Sigmoid colon (tissue), 4 donors: ENCODE data around the gene MBP.

Experiments used
- CTCF ChIP-seq, 4 experiments: fragments of 450-650 bp in 3 of 4; fragments of 200-600 bp in 1 of 4; IDR thresholded peaks; one replicate each; pipeline ENCODE4 v1.5.1; 2016 to 2019; ENCODE audit warnings: antibody characterized with exemption in 4 of 4, mild to moderate bottlenecking in 3 of 4, moderate library complexity in 2 of 4
- POLR2A ChIP-seq, 2 donors: fragments of 450-650 bp; IDR thresholded peaks; one replicate each; pipeline ENCODE4 v1.6.1; 2016; ENCODE audit warnings: antibody characterized with exemption in 2 of 2, mild to moderate bottlenecking in 2 of 2, moderate library complexity in 2 of 2
- POLR2AphosphoS5 ChIP-seq, 4 donors: sonication (generic); formaldehyde crosslinking; IDR thresholded peaks; one replicate each; pipeline ENCODE4 v1.6.1; 2017; ENCODE audit warnings: antibody characterized with exemption in 4 of 4

DNA sequence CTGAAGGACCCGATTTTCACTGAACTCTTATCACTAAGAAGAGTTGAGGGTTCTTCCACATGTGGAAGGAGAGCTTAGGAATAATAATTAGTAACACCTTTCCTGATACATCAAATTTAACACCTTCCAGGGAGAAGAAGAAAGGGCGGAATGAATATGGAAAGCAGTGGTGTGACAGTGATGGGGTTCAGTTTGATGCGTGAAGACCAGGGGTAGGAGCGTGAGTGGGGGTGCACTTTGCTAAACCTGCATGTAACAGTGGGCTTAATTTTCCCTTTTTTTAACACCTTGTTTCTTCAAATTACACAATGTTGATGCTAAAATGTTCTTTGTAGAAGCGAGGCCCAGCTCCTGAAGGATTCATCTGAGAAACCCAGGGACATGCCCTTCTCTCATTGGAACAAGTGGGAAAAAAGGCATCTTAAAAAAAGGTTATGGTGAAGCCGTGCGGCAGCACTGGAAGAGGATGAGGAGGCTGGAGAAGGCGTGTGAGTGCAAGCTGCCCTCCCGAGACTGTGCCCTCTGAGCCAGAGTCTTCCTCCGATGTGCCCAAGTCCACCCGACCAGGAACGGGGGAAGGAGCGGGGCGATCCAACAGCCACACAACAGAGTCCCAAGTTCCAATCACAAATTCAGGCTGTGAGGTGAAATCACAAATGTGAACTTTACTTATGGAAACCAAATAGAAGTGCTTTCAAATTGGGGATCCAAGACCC lies 80.8 kb downstream of the MBP start:
- TF ChIP-seq POLR2A (IDR thresholded peaks at IDR 0.05) (no peak), CTCF (IDR thresholded peaks at IDR 0.05) (no peak), POLR2AphosphoS5 (IDR thresholded peaks at IDR 0.05) (no peak)
